ENCODE measurements around the gene SCUBE1.

Gene SCUBE1

DNA sequence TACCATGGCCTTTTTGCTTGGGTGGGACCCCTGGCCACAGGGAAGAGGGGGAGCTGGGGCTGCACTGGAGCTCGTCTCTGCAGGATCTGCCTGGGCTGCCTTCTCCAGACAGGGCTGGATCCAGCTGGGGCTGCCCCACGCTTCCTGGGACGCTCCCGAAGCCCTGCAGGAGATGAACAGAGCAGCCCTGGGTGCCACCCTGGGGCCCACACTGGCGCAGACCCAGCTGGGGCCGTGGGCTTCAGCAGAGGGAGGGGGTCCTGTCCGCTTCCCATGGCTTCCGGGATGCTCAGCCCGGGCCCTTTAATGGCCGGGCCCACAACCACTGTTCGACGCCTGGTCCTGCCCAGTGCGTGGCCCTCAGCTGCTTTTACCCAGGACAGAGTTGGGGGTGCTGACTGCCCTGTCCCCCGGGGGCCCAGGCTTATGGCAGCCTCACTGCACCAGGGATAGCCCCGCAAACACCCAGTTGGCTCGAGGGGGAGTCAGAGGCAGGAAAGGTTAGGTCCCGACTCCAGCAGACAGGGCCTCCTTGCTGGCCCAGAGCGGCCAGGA lies 179.9 kb downstream of the SCUBE1 start:
- TF ChIP-seq, protein P1, sequence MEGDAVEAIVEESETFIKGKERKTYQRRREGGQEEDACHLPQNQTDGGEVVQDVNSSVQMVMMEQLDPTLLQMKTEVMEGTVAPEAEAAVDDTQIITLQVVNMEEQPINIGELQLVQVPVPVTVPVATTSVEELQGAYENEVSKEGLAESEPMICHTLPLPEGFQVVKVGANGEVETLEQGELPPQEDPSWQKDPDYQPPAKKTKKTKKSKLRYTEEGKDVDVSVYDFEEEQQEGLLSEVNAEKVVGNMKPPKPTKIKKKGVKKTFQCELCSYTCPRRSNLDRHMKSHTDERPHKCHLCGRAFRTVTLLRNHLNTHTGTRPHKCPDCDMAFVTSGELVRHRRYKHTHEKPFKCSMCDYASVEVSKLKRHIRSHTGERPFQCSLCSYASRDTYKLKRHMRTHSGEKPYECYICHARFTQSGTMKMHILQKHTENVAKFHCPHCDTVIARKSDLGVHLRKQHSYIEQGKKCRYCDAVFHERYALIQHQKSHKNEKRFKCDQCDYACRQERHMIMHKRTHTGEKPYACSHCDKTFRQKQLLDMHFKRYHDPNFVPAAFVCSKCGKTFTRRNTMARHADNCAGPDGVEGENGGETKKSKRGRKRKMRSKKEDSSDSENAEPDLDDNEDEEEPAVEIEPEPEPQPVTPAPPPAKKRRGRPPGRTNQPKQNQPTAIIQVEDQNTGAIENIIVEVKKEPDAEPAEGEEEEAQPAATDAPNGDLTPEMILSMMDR (IDR thresholded peaks at IDR 0.05; ENCODE audit: low read depth, low read length) = no peak
- no peak overlapping the region for H3K4me3 ChIP-seq (ENCODE audit: low read depth, low read length)

DNA sequence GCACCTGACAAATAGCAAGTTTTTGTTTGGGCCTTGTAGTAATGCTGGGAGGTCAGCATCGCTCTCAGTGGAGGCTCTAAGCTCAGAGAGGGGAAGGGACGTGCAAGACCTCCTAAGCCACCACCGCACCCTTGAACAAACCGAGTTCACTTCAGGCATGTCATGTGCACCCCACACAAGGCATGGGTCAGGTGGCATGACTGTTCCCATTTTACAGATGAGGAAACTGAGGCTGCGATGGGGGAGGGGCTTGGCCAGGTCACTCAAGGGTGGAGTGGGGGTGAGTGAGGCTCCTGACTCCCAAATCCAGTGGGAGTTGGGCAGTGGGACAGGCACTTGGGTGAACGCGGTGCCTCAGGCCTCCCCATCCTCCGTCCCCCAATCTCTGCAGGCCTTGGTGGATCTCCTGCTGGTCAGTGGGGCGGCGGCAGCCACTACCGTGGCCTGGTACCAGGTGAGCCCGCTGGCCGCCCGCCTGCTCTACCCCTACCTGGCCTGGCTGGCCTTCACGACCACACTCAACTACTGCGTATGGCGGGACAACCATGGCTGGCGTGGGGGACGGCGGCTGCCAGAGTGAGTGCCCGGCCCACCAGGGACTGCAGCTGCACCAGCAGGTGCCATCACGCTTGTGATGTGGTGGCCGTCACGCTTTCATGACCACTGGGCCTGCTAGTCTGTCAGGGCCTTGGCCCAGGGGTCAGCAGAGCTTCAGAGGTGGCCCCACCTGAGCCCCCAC lies 180.6 kb downstream of the SCUBE1 start:
- no peak overlapping the region for H3K4me3 ChIP-seq (ENCODE audit: low read depth, low read length)
- TF ChIP-seq, protein P1 (IDR thresholded peaks at IDR 0.05; ENCODE audit: low read depth, low read length) = no peak

- TF ChIP-seq, protein P1 (IDR thresholded peaks at IDR 0.05; ENCODE audit: low read depth, low read length) = no peak
Measured at GRCh38 chr22:43160497-43161126, 182.6 kb downstream of the SCUBE1 start.

DNA sequence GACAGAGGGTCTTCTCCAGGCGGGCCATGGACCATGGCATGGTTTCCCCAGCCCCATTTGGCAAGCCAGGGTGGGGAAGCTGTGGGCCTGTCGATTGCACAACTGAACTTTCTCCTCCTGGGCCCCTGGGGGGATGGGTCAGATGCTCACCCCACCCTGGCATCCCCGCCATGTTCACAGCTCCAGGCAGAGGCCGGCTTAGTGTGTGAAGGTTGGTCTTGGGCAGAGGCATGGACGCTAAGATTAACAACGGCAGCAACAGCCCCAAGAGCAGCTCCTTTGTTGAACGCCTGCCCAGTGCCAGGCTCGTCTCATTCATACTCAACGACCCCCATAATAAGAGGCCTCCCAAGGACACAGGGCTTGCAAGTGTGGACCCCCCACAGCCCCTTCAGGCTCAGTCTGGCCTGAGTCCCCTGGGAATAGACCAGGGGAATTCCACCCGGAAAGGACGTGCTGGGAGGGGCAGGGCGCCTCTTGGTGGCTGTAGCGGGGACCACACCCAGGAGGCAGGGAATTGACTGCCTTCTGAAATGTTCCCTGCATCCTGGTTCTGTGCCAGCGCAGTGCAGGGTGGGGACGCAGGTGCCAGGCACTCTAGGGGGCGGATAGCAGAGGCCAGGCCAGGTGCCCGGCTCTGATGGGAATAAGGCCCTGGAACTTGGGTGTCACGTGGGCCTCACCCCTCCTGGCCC lies 183.5 kb downstream of the SCUBE1 start:
- no peak overlapping the region for H3K4me3 ChIP-seq (ENCODE audit: low read depth, low read length)
- TF ChIP-seq, protein P1 (IDR thresholded peaks at IDR 0.05; ENCODE audit: low read depth, low read length) = no peak

More at GRCh38 chr22:43160497-43161126, 182.6 kb downstream of the SCUBE1 start:
- H3K4me3 ChIP-seq (ENCODE audit: low read depth, low read length) = no peak overlapping the region

DNA sequence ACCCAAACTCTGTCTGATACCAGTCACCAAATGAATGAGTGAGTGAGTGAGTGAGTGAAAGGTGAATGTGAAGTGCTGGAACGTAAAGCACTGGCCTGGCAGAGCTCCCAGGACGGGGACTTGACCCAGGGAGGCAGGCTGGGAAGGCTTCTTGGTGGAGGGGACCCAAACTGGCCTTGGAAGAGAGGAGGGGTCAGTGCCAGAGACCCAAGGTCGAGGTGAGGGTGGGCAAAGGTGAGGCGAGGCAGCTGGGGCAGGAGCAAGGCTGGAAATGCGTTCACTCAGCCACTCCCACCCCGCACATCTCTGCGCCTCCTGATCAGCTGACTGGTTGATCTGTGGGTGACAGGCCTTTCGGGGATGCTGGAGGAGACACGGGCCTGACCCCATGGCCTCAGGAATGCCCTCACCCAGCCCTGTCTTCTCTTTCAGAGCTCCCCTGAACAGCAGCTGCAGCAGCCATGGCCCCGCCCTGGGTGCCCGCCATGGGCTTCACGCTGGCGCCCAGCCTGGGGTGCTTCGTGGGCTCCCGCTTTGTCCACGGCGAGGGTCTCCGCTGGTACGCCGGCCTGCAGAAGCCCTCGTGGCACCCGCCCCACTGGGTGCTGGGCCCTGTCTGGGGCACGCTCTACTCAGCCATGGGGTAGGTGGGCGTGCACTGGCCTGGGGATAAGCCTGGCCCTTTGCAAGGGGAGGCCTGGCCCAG lies 184.2 kb downstream of the SCUBE1 start:
- H3K4me3 ChIP-seq (ENCODE audit: low read depth, low read length) = no peak overlapping the region
- TF ChIP-seq, protein P1 (IDR thresholded peaks at IDR 0.05; ENCODE audit: low read depth, low read length) = no peak

- TF ChIP-seq, protein P1 (IDR thresholded peaks at IDR 0.05; ENCODE audit: low read depth, low read length) = no peak
- H3K4me3 ChIP-seq (ENCODE audit: low read depth, low read length) = no peak overlapping the region
Measured at GRCh38 chr22:43157874-43158546, 185.2 kb downstream of the SCUBE1 start.
